Measurements from ENCODE around the gene COASY.

Gene COASY

GRCh38 chr17:42612013-42612412 is 50.1 kb downstream of the COASY start:
- DNase-seq (ENCODE audit: low read depth, low spot score), result no peak

- no peak for DNase-seq (ENCODE audit: low read depth, low spot score)
These were observed 51.8 kb downstream of the COASY start for GRCh38 chr17:42613699-42614295.

All from ELF-1 (cell line).